HepG2 (cell line): ENCODE results near the gene ALX4. TPM values are rescaled to one million over a fixed set of nuclear protein-coding genes. Genes with fewer than 3 reads are reported as not detected.

Experiments used
- ATF5 ChIP-seq: sonication (generic); formaldehyde crosslinking; IDR thresholded peaks from 2 replicates; pipeline ENCODE4 v1.4.0; 2020; ENCODE audit warnings: mild to moderate bottlenecking, low read depth, missing genetic modification reagents
- FOXP4 ChIP-seq: sonication (generic); formaldehyde crosslinking; IDR thresholded peaks from 2 replicates; pipeline ENCODE4 v1.4.0; 2020; ENCODE audit warnings: missing genetic modification reagents
- GFI1 ChIP-seq: sonication (generic); formaldehyde crosslinking; IDR thresholded peaks from 2 replicates; pipeline ENCODE4 v1.5.0; 2020; ENCODE audit warnings: missing genetic modification reagents, mild to moderate bottlenecking, borderline replicate concordance
- GMEB1 ChIP-seq: sonication (generic); formaldehyde crosslinking; IDR thresholded peaks from 2 replicates; pipeline ENCODE4 v1.5.1; 2020; ENCODE audit warnings: missing genetic modification reagents, mild to moderate bottlenecking, borderline replicate concordance
- IRF1 ChIP-seq: sonication (generic); formaldehyde crosslinking; IDR thresholded peaks from 2 replicates; pipeline ENCODE4 v1.4.0; 2020; ENCODE audit warnings: low read depth, mild to moderate bottlenecking, missing genetic modification reagents
- MYNN ChIP-seq: sonication (generic); formaldehyde crosslinking; IDR thresholded peaks from 2 replicates; pipeline ENCODE4 v1.4.0; 2020; ENCODE audit warnings: mild to moderate bottlenecking, low read depth, missing genetic modification reagents
- NONO ChIP-seq, 2 experiments: fragments of 450-650 bp in 1 of 2; sonication (generic) in 1 of 2; formaldehyde crosslinking in 1 of 2; IDR thresholded peaks in 1 of 2; conservative IDR thresholded peaks in 1 of 2; 2 replicates each; pipeline versions ENCODE4 v1.6.1 to v1.8.0; 2017 to 2022; ENCODE audit warnings: mild to moderate bottlenecking in 1 of 2, missing genetic modification reagents in 1 of 2, moderate library complexity in 1 of 2
- ZBTB2 ChIP-seq: sonication (generic); formaldehyde crosslinking; IDR thresholded peaks from 2 replicates; pipeline ENCODE4 v1.8.0; 2022; ENCODE audit warnings: low read depth, missing genetic modification reagents
- ZBTB25 ChIP-seq: IDR thresholded peaks from 2 replicates; pipeline ENCODE4 v1.6.1; 2018; ENCODE audit warnings: missing genetic modification reagents
- ZFP41 ChIP-seq: sonication (generic); formaldehyde crosslinking; IDR thresholded peaks from 2 replicates; pipeline ENCODE4 v1.4.0; 2020; ENCODE audit warnings: mild to moderate bottlenecking, missing genetic modification reagents, borderline replicate concordance
- ZNF275 ChIP-seq: sonication (generic); formaldehyde crosslinking; IDR thresholded peaks from 2 replicates; pipeline ENCODE4 v1.8.0; 2022; ENCODE audit warnings: missing genetic modification reagents, mild to moderate bottlenecking, inconsistent platforms, borderline replicate concordance
- ZNF281 ChIP-seq: sonication (generic); formaldehyde crosslinking; IDR thresholded peaks from 2 replicates; pipeline ENCODE4 v1.4.0; 2020; ENCODE audit warnings: missing genetic modification reagents, borderline replicate concordance
- ZNF337 ChIP-seq: sonication (generic); formaldehyde crosslinking; IDR thresholded peaks from 2 replicates; pipeline ENCODE4 v1.5.1; 2020; ENCODE audit warnings: missing genetic modification reagents, low read depth, mild to moderate bottlenecking, borderline replicate concordance
- ZNF350 ChIP-seq: sonication (generic); formaldehyde crosslinking; IDR thresholded peaks from 2 replicates; pipeline ENCODE4 v1.4.0; 2020; ENCODE audit warnings: mild to moderate bottlenecking, low read depth, missing genetic modification reagents, borderline replicate concordance
- polyA plus RNA-seq, 8 experiments: library from polyadenylated mRNA; depleted of rRNA in 3 of 8; stranded (reverse) in 7 of 8; unstranded in 1 of 8; fragments of >200 nt; fragmentation: Illumina TruSeq in 4 of 8; extraction: Trizol in 4 of 8; gene quantifications; 2 replicates each; pipeline versions ENCODE4 v1.2.1 to v1.2.3, GENCODE V29; 2011 to 2016; ENCODE audit warnings: low read depth in 4 of 8, missing spikeins in 1 of 8, mixed read lengths in 1 of 8; ENCODE audit not compliant: insufficient read depth in 1 of 8
- total RNA-seq, 5 experiments: library from RNA; depleted of rRNA; stranded (reverse); fragments of >200 nt; fragmentation: Illumina TruSeq; extraction: Trizol; gene quantifications; 2 replicates each; pipeline ENCODE4 v1.2.3, GENCODE V29; 2016; ENCODE audit warnings: low read depth in 1 of 5

Gene ALX4
- total and polyA plus RNA-seq, 2 of the 13 experiments (the other 11 are each of a cell fraction or from before 2014, with no cell fraction given) = not detected

- TF ChIP-seq GMEB1 (CRISPR knock-in tag) (no peak), FOXP4 (CRISPR knock-in tag) (peak; percentile 72; the same call in 1 of the 2 replicates), ZNF275 (no peak), ZNF337 (CRISPR knock-in tag) (no peak), ZFP41 (no peak), GFI1 (CRISPR knock-in tag) (0 out of 2 replicates have a peak, but pooled peaks have one; percentile 56), ATF5 (CRISPR knock-in tag) (no peak), IRF1 (CRISPR knock-in tag) (no peak), ZBTB2 (CRISPR knock-in tag) (no peak), NONO (IDR thresholded peaks at IDR 0.05) (no peak), NONO (CRISPR knock-in tag; conservative IDR thresholded peaks at IDR 0.05) (peak; percentile 72), ZBTB25 (no peak), ZNF350 (CRISPR knock-in tag) (no peak), ZNF281 (CRISPR knock-in tag) (peak; percentile 100), MYNN (CRISPR knock-in tag) (no peak)
Measured at GRCh38 chr11:44243595-44244343, 66.2 kb downstream of the ALX4 start (continued).
